Stimulated activated CD8-positive, alpha-beta memory T cell treated with anti-CD3 and anti-CD28 coated beads, Interleukin-4, amount 100 ng/mL, for 4 hours (primary cell): ENCODE measurements around the gene PLEKHA3.
"Not testable (repeated sequence)": the region's sequence is repeated elsewhere in the genome, so short reads cannot be mapped to it uniquely, and the experiment has no call there.

ENCODE experiments used
- DNase-seq, 2 donors: peaks; one replicate each; pipeline ENCODE4 v3.0.0-alpha.2; 2020; ENCODE audit warnings: low read depth in 2 of 2, low spot score in 1 of 2

The PLEKHA3 gene

GRCh38 chr2:178480227-178481181 lies at the start of gene PLEKHA3:
Gene PLEKHA3, plus strand, starts transcription at chr2:178480457. Its CDS starts 413 bp downstream, at chr2:178480870.
- DNase-seq = peak; percentile 38 to 63

- no peak for DNase-seq
These were observed 43.6 kb upstream of the PLEKHA3 start for GRCh38 chr2:178436662-178437061.

DNA sequence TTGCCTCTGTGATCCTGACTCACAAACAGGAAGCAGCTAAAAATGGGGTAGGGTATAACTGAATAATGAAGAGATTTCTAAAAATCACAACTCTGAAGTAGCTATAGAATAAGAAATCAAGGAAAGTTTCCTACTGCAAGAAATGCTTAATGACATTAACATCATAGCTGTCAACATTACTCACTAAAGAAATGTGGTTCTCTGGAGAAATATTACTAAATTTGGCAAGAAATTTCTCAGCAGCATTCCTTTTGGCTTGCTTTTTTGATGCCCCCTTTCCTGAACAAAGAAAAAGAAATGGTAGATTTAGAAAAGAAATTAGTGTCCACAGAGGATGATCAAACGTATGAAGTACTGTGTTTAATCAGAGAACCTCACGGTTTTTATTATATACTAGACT lies 38.8 kb upstream of the PLEKHA3 start:
- no peak for DNase-seq

DNA sequence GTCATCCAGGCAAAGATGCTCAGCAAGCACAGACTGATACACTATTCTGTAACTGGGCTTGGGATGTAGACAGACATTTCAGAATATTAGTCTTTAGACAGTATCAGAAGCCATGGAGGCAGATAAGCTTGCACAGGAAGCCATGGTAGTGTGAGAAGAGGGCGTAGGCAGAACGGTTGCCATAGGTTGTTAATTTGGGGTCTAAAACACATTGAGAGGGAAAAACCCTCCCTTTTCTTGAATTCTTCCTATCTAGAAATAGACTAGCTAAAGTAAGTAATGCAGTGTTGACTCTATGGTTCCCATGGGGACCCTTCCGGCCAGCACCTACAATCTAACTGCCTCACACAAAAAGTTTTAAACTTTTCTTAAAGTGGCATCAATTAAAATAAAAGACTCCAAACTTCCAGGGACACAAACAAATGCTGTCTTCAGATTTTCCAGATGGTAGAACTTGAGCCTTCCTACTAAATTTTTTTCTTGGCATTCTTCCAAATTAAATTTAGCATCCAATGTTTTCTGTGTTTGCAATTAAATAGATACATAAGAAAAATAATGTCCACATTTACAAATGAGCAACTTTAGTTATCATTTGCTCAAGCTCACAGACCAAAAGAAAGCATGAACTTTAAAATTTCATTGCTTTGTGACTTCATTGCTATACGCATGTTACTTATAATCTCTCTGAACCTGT lies 31.1 kb upstream of the PLEKHA3 start:
- DNase-seq = no peak

GRCh38 chr2:178449700-178450523 lies 30.3 kb upstream of the PLEKHA3 start:
- no peak for DNase-seq

DNA sequence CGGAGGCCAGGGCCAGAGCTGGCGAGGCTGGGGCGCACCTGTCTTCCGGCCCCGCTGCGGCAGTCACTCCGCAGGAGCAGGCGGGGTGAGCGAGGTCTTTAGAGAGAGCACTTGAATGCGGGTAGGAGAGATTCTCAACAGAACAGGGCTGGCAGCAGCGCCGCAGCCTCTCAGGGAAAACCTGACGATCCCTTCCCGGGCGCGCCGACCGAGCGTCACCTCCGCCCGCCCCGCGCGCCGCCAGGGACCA lies 29.8 kb upstream of the PLEKHA3 start:
- DNase-seq = no peak

GRCh38 chr2:178450774-178451525 lies 29.3 kb upstream of the PLEKHA3 start, which contains the start of the genes PJVK and PRKRA:
Gene PJVK, plus strand, starts transcription at chr2:178451378. Its CDS starts 2,032 bp downstream, at chr2:178453410.
Gene PRKRA, minus strand, starts transcription at chr2:178451175. Its CDS starts 145 bp downstream, at chr2:178451030.
- DNase-seq = peak; percentile 91 to 92

GRCh38 chr2:178452334-178452733 lies 27.9 kb upstream of the PLEKHA3 start:
- no peak for DNase-seq

DNA sequence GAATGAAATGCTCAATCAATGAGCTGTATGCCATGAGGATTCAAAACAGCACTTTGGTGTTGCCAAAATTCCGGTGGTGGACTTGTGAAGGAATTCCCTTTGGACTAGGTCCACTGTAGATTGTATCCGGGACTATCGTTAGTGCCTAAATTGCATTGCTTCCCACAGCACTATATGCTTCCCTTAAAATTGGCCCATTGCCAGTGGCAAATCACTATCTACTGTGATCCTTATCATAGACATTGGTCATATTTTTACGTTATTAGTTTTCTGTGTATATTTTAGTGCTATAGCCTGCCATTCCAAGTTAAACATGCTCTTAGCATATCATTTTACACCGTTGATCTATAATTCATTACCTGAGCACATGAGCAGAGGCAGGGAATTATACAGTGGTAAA lies 27.4 kb upstream of the PLEKHA3 start:
- DNase-seq = no peak

DNA sequence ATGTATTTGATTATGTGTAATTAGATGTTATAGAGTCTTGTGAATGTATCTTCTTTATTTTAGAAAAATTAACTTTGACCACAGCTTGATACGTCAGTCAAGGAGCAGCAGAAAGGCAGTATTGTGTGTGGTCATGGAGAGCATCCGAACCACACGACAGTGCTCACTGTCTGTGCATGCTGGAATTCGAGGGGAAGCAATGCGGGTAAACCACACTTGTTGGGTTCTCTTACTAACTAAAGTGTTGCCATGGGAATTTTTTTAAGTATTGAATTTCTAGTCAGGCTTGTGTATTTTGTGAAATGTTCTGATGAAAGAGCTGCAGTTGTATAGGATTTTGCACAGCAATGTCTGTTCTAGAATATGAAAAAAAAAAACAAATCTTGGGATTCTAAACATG lies 24.3 kb upstream of the PLEKHA3 start:
- DNase-seq = no peak

GRCh38 chr2:178457390-178457886 lies 22.8 kb upstream of the PLEKHA3 start:
- DNase-seq = no peak

DNA sequence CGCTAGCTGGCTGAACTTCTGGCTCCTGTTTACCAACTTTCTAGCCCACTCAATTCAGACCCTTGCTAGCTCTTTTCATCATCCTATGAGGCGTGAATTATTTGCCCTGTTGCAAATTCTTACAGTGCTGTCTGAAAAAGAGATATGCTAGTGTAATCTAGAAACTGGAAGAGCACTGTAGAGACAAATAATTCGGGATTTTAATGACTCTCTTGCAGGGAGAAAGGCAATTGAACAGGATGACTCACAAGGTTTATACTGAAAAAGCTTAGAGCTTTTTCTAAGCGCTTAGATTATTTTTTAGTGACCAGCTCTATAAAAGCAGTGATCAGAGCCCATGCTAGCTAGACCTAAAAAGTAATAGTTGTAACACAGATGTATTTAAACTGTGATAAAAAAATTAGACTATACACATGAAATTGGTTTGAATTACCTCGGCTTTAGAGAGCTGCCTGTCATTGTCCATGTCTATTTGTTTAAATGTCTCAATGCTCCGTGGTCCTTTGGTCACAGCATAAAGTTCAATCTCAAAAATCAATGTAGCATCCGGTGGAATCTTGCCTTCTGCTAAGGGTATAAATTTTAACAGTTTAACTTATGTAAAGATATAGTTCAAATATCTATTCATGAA lies 10.9 kb upstream of the PLEKHA3 start:
- no peak for DNase-seq

DNA sequence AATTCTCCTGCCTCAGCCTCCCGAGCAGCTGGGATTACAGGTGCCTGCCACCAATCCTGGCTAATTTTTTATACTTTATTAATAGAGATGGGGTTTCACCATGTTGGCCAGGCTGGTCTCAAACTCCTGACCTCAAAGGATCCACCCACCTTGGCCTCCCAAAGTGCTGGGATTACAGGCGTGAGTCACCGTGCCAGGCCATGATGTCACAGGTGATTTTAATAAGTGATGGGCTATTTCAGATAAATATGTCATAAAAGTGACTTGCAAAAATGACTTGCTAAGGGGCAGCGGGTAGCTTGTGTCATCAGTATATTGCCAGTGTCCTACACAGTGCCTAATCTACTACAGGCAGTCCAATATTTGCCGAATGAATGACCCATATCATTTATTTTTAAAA lies 8.9 kb upstream of the PLEKHA3 start:
- DNase-seq = not testable (repeated sequence)

DNA sequence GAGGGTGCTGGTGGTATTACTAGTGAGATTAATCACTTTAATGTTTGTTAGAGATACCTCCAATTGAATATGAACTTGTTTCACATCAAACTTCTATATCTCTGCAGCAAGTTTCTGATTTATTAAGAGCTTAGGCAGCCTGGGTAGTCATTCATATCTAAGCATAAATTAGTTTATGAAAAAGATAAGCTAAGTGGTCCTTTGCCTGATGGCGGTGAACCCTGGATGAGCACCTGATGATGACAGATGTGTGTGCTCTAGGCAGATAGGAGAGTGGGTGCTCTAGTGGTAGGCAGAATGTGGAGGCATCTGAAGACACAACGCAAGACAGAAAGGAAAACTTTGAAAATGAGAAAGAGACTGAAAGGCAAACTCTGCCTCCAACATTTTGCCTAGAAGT lies 6.9 kb upstream of the PLEKHA3 start:
- DNase-seq = no peak

DNA sequence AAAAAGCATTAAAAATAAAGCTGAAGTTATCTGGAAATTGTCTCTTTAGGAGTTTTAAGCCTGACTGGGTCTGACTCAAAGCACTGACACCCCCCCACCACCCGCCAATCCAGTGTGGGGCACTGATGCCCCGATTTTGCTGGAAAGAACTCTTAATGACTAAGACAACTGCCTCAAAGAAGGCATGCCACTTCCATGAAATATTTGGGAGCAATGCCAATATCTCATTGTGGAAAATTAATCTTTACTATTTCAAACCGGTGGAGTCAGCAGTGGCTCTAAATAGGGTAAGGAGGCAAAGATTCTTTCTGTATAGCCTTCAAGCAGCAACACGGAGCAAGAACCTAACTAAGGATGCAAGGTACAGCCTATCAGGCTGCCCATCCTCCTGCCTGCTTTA lies 6.3 kb upstream of the PLEKHA3 start:
- DNase-seq = no peak

DNA sequence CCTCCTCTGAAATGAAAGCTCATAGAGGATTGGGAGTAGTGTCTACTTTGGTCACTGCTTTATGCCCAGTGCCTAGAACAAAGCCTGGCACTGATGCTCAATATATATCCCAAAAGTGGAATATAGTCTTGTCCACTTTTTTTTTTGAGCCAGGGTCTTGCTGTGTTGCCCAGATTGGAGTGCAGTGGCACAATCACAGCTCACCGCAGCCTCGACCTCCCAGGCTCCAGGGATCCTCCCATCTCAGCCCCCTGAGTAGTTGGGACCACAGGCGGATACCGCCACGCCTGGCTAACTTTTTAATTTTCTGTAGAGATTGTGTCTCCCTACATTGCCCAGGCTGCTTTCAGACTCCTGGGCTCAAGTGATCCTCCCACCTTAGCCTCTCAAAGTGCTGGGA lies 5.7 kb upstream of the PLEKHA3 start:
- no peak for DNase-seq

DNA sequence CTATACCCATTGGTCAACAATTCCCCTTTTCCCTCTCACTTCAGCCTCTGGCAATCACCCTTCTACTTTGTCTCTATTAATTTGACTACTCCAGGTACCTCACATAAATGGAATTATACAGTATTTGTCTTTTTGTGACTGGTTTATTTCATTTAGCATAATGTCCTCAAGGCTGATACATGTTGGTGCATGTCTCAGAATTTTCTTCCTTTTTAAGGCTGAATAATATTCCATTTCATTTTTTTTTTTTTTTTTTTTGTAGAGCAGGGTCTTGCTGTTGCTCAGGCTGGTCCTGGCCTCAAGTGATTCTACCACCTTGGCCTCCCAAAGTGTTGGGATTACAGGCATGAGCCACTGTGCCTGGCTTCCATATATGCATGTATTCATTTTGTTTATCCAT lies 3.8 kb upstream of the PLEKHA3 start:
- DNase-seq = no peak

- no peak for DNase-seq
These were observed 2.7 kb upstream of the PLEKHA3 start for GRCh38 chr2:178477443-178478129.

- DNase-seq = no peak
These were observed 2.2 kb upstream of the PLEKHA3 start for GRCh38 chr2:178478130-178478438.
